Placental epithelial cell (primary cell): ENCODE results near the gene SPSB2. TPM values are rescaled to one million over a fixed set of nuclear protein-coding genes. Genes with fewer than 3 reads are reported as not detected.

Source experiments
- total RNA-seq: library from RNA; depleted of rRNA; stranded (reverse); fragments of >200 nt; gene quantifications from 2 replicates; pipeline ENCODE4 v1.2.3, GENCODE V29; 2012

Gene SPSB2, protein sequence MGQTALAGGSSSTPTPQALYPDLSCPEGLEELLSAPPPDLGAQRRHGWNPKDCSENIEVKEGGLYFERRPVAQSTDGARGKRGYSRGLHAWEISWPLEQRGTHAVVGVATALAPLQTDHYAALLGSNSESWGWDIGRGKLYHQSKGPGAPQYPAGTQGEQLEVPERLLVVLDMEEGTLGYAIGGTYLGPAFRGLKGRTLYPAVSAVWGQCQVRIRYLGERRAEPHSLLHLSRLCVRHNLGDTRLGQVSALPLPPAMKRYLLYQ
- total RNA-seq: 8.8 and 12.6 TPM in 2 replicates

DNA sequence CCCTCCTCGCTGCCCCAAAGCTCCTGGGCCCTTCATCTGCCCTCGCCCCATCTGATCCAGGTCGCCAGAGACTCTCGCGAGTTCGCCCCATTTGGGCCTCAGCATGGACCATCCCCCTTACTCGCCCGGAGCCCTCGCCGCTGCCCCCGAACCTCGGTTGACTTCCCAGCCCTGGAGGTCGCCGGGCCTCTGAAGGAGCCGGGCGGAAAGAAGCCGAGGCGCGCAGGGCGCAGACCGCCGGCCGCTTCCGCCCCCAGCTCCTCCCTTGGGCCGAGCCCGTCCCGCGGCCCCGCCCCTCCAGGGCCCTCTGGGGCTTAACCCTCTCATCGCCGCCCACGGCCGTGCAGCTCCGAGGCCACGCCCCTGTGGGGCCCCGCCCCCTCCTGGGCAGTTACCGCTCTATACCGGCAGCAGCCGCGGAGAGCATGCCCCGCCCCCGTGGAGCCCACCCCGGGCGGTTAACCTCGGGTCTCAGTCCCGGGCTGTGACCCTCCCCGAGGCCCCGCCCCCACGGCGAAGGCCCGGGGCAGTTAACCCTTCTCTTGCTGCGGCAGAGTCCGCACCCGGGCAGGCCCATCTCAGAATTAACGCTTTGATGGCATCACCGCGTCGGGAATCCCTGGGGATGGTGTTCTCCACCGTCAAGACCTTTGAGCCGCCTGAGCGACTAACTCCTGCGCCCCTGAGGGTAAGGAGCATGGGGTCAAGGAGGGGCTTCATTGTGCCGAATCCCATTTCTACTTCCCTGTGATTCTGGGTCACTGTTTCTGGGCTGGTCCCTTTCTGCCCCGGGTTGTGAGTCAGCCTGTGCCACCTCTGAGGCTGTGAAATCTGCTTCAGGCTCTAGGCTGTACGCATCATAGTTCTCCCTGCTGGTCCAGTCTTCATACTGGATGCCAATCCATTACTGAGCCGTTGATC lies at the start of gene SPSB2:
TSS of gene SPSB2 (minus strand) at position 210 of the 921 bp plus-strand sequence. CDS start 402 bp downstream, outside the sequence.

DNA sequence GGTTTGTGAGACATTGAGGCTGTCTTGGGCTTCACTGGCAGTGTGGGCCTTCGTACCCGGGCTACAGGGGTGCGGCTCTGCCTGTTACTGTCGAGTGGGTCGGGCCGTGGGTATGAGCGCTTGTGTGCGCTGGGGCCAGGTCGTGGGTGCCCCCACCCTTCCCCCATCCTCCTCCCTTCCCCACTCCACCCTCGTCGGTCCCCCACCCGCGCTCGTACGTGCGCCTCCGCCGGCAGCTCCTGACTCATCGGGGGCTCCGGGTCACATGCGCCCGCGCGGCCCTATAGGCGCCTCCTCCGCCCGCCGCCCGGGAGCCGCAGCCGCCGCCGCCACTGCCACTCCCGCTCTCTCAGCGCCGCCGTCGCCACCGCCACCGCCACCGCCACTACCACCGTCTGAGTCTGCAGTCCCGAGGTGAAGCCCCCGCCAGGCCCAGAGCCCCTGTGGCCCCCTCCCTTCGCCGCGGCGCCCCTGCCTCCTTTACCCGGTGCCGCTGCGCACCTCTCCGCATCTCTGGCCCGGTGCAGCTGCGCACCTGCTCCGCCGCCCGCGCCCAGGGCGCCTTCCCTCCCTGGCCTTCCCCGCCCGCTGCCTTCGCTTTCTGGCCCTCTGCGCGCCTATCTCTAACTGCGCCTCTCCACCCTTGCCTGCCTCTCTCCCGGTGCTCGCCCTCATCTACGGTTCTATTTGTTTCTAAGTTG lies 41.3 kb upstream of the SPSB2 start, which contains the start of gene ENO2:
TSS of gene ENO2 (plus strand) at position 335 of the 701 bp plus-strand sequence. CDS start 1,253 bp downstream, outside the sequence.

DNA sequence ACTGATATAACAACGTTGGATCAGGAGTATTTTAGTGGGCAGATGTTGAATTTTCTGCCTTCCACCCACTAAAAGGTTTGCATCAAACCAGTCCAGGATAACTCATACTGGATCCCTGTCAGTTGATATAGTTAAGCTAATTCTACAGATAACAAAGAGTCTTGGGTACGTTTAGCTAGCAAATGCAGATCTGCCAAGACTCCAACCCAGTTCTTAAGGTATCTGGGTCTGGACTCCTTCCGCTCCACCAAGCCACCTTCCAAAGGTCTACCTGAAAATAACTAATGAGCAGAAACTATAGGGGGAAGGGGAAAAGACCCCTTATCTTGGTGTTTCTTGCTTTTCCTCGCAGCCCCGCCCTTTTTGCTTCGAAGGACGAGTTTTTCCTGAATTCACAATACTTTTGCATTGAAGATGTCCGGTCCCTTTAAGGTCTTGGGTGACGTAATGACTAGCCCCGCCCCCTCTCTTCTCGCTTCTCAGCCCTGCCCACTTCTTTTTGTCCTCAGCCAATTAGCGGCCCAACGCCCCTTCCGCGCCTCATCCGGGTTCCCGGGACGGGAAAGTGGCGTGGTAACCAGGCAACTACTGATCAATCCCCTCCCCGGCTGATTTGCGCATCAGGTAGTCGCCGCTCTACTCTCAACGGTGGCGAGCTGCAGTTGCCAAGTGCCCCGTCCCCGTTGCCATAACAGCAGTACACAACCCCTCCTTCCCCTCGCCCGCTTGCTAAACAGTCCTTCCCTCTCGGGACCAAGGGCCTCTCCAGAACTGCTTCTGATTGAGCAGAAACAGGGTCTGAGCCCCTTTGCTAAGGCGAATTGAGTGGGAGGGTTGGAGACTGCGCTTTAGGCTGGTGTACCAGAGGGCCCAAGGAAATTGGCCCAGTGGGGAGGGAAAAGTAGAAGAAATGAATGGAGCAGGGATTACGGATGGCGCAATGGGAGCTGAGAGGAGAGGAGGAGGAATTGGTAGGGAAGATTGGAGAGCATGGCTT lies 31.5 kb upstream of the SPSB2 start, which contains the start of gene LRRC23:
TSS of gene LRRC23 (plus strand) at position 543 of the 997 bp plus-strand sequence. CDS start 812 bp downstream, outside the sequence.

DNA sequence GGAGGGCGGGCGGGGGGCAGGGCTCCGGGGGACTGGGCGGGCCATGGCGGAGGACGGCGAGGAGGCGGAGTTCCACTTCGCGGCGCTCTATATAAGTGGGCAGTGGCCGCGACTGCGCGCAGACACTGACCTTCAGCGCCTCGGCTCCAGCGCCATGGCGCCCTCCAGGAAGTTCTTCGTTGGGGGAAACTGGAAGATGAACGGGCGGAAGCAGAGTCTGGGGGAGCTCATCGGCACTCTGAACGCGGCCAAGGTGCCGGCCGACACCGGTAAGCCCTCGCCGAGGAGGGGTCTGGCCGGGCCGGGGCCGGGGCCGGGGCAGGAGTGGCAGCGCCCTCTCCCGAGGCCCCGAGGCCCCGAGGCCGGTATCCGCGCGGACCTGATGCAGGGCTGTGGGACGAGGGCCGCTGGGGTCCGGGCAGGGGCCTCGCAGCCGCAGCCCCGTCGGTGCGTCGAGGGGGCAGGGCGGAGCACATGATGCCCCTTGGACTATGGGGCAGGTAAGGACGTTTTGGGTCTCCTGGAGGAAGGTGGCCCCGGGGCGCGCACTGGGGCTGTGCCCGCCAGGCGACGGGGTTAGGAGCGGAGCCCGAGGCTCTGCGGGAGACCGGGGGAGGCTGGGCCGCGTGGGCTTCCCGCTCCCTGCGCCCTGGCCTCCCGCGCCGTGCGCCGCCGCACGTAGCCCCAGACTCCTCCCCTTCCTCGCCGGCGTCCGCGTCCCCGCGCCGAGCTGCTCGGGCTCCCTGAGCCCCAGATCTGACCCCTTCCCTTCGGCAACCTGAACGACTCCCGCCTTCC lies 5.5 kb downstream of the SPSB2 start, which contains the start of gene TPI1:
TSS of gene TPI1 (plus strand) at position 119 of the 798 bp plus-strand sequence. CDS start at position 155, 36 bp downstream.

DNA sequence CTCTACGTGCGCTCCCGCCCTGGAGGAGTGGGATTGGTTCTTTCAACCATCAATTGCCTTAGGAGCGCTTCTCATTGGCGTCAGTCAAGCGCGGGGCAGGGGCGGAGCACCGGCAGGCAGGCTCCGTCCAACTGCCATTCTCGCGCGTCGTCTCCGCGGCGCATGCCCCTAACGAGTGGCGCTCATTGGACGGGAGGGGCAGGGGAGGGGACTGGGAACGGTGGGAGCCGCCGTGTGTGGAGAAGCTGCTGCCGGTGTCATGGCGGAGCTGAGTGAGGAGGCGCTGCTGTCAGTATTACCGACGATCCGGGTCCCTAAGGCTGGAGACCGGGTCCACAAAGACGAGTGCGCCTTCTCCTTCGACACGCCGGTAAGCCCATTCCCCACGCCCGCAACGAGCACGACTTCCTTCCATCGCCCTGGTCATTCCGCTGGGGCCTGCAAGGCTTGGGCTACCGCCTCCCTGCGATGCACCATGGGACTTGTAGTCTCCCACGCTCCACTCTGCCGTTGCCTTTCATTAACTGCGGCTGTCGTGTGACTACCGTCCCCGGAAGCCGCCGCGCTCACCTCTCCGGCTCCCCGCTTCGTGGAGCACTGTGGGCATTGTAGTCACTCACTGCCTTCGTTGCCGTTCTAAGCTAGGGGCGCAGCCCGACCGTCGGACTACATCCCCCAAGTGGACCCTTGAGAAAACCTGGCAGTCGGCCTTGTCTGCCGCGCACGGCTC lies 21.0 kb downstream of the SPSB2 start, which contains the start of gene USP5:
TSS of gene USP5 (plus strand) at position 230 of the 730 bp plus-strand sequence. CDS start at position 260, 30 bp downstream.

DNA sequence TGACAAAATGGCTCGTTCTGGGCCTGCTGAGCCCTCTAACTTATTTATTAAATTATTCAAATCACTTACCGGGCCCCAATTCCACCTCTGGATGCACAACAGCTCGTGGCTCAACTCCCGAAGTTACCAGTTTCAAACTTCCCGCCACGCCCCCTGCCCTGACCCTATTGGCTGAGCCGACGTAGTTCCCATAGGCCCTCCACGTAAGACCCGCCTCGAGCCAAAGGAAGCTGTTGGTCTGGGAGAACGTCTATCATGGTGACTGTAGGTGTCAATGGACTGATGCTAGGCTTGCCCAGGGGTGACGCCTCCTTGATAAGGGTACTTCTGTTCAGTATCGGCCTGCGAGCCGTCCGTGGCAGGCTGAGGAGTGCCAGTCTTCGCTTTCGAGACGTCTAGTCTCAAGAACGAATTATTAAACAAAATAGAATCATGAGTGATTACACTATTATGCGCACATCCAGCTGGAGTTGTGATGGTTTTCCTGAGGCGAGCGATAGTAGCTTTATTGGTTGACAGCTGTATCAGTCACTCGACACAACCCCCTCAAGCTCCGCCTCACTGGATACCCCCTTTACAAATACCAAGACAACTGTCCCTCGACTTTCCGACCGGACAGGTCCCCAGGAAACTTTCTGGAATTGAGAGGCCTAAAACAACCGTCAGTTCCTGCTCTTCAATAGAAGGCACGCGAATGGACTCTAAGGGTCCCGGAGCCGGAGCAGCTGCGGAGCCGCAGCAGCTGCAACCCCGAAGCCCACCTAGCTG lies 21.8 kb downstream of the SPSB2 start, which contains the start of gene CDCA3:
TSS of gene CDCA3 (minus strand) at position 134 of the 768 bp plus-strand sequence. CDS start 334 bp downstream, outside the sequence.

DNA sequence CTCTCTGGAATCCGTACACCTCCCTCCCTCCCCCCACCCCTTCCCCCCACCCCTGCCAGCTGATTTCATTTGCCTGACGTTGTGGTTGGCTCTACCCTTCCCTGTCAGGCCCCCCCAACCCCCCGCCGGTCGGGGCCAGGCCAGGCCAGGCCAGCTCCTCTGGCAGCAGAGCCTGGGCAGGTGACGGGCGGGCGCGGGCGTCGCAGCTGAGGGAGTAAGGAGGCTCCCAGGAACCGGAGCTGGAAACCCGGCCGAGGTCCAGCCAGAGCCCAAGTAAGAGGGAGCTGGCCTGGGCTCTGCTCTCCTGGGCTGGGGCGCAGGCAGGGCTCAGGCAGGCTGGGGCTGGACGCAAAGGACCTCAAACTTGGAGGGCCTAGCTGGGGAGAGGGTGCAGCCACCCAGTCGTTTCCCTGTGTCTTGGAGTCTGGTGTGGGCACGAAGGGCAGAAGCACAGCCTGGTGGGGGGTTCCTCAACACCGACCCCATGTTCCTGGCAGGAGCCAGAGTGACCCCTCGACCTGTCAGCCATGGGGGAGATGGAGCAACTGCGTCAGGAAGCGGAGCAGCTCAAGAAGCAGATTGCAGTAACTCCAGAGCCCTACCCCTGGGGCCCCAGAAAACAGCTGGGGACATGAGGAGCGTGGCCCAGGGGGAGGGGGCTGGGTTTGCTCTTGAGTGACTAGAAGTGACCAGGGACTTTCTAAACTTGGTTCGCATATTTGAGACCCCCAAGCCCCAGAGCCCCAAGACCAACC lies 32.2 kb downstream of the SPSB2 start, which contains the start of gene GNB3:
TSS of gene GNB3 (plus strand) at position 165 of the 755 bp plus-strand sequence. CDS start at position 528, 363 bp downstream.

DNA sequence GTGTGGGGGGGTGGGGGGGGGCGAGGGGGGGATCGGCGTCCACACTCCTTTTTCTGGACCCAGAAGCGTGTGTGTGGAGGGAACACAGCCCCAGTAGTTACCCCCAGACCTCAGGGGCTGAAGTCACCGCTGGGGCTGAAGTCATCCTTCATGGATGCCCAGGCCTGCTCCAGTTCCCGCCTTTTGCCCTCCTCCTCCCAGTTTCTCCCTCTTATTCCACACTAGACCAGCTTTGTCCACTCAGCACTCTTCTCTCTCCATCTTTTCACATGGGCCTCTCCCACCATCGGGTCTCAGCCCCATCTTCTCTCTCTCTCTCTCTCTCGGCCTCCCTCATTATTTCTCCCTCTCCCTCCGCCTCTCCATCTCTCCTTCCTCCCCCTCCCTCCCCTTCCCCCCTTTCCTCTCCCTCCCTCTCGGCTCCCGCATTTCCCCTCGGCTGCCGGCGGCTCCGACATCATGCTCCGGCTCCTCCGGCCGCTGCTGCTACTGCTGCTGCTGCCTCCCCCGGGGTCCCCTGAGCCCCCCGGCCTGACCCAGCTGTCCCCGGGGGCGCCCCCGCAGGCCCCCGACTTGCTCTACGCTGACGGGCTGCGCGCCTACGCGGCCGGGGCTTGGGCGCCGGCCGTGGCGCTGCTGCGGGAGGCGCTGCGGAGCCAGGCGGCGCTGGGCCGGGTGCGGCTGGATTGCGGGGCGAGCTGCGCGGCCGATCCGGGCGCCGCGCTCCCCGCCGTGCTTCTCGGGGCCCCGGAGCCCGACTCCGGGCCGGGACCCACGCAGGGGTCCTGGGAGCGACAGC lies 44.9 kb downstream of the SPSB2 start, which contains the start of gene P3H3:
TSS of gene P3H3 (plus strand) at position 426 of the 799 bp plus-strand sequence. CDS start at position 460, 34 bp downstream.

DNA sequence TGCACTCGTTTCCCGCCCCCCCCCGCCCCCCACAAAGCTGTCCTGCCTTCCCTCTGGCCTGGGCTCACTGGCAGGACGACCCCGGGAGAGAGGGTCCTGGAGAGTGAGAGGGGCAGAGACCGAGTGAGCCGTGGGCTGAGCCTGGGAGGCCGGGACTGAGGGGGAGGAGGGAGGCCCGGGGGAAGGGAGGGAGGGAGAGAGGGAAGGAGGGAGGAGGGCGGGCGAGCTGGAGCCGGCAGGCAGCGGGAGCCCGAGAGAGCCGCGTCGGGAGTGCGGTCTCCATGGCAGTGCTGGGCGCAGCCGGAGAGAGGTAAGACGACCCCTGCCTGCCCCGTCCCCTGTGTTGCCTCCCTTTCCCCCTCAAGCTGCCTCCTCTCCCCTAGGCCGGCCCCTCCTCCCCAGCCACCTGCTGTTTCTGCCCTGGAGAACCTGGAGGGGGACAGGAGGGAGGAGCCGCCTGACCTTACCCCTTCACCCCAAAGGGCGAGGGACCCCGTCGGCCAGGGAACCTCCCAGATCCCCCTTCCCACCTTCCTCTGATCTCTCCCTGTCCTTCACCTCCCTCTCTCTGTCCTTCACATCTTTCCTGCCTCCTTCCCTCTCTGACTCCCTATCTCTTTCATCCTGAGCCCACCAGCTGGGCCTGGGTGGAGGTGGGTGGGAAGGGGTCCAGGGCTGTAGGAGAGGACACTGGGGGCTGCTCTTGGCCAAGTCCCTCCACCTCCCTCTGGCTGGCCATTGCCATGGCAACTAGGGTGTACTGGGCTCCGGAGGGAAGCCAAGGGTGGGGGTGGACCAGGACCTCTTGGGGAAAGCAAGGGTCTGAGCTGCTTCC lies 51.3 kb downstream of the SPSB2 start, which contains the start of gene GPR162:
TSS of gene GPR162 (plus strand) at position 231 of the 835 bp plus-strand sequence. CDS start 2,078 bp downstream, outside the sequence.

Other genes with a start within 250 kb of the SPSB2 start
- gene LPAR5, start 237.3 kb downstream of the SPSB2 start, total RNA-seq: 5.1 and 10.7 TPM in 2 replicates
- 1.6 TPM in 1 of 2 replicates, not detected in the other for gene ACRBP, start 225.9 kb downstream of the SPSB2 start, total RNA-seq
- gene ING4, start 210.2 kb downstream of the SPSB2 start, total RNA-seq: 47.9 and 81.7 TPM in 2 replicates
- gene ZNF384, start 183.9 kb downstream of the SPSB2 start, total RNA-seq: 29.2 and 29.8 TPM in 2 replicates
- gene PIANP, start 172.5 kb downstream of the SPSB2 start, total RNA-seq: not detected in 2 replicates
- 48.4 and 50.3 TPM in 2 replicates for gene COPS7A, start 149.3 kb downstream of the SPSB2 start, total RNA-seq
- 117 and 212 TPM in 2 replicates for gene MLF2, start 120.2 kb downstream of the SPSB2 start, total RNA-seq
- gene PTMS, start 106.9 kb downstream of the SPSB2 start, total RNA-seq: 70.4 and 99.3 TPM in 2 replicates
- gene LAG3, start 100.8 kb downstream of the SPSB2 start, total RNA-seq: 0.11 and 0.39 TPM in 2 replicates
- 0.98 and 1.2 TPM in 2 replicates for gene CD4, start 83.8 kb downstream of the SPSB2 start, total RNA-seq
- 0.11 and 3.1 TPM in 2 replicates for gene GPR162, start 51.5 kb downstream of the SPSB2 start, total RNA-seq
- gene P3H3, start 44.9 kb downstream of the SPSB2 start, total RNA-seq: 47.1 and 86.8 TPM in 2 replicates
- gene GNB3, start 32.4 kb downstream of the SPSB2 start, total RNA-seq: 0.65 and 3.1 TPM in 2 replicates
- 7.9 and 13.8 TPM in 2 replicates for gene CDCA3, start 22.0 kb downstream of the SPSB2 start, total RNA-seq
- gene USP5, start 21.2 kb downstream of the SPSB2 start, total RNA-seq: 69.5 and 126 TPM in 2 replicates
- gene TPI1, start 5.8 kb downstream of the SPSB2 start, total RNA-seq: 461 and 897 TPM in 2 replicates
- 8.2 and 21.6 TPM in 2 replicates for gene LRRC23, start 31.5 kb upstream of the SPSB2 start, total RNA-seq
- 0.76 and 1.6 TPM in 2 replicates for gene ENO2, start 41.3 kb upstream of the SPSB2 start, total RNA-seq
- 12.7 and 23.2 TPM in 2 replicates for gene ATN1, start 54.7 kb upstream of the SPSB2 start, total RNA-seq
- not detected in 2 replicates for gene RNU7-1, start 70.5 kb upstream of the SPSB2 start, total RNA-seq
- gene C12orf57, start 70.7 kb upstream of the SPSB2 start, total RNA-seq: 72.8 and 133 TPM in 2 replicates
- 21.2 and 25.1 TPM in 2 replicates for gene PTPN6, start 78.1 kb upstream of the SPSB2 start, total RNA-seq
- gene PHB2, start 97.4 kb upstream of the SPSB2 start, total RNA-seq: 142 and 192 TPM in 2 replicates
- gene EMG1, start 97.6 kb upstream of the SPSB2 start, total RNA-seq: 24.7 and 26.0 TPM in 2 replicates
- gene LPCAT3, start 145.2 kb upstream of the SPSB2 start, total RNA-seq: 18.8 and 33.6 TPM in 2 replicates
- gene C1S, start 187.4 kb upstream of the SPSB2 start, total RNA-seq: 0.87 and 6.7 TPM in 2 replicates
- 1.1 and 1.6 TPM in 2 replicates for gene C1R, start 219.1 kb upstream of the SPSB2 start, total RNA-seq
- 23.9 and 35.7 TPM in 2 replicates for gene C1RL, start 235.9 kb upstream of the SPSB2 start, total RNA-seq